Dermis microvascular lymphatic vessel endothelial cell (primary cell): ENCODE measurements around the gene SP100. TPM values are rescaled to one million over a fixed set of nuclear protein-coding genes. Genes with fewer than 3 reads are reported as not detected.
"Not testable (repeated sequence)": the region's sequence is repeated elsewhere in the genome, so short reads cannot be mapped to it uniquely, and the experiment has no call there.

Source experiments
- DNase-seq, 2 donors: peaks; one replicate each; pipeline versions ENCODE4 v3.0.0 to v3.0.0-alpha.2; 2010; ENCODE audit warnings: low read depth in 2 of 2
- total RNA-seq: library from RNA; depleted of rRNA; stranded (reverse); fragments of >200 nt; gene quantifications from 2 replicates; pipeline ENCODE4 v1.2.1, GENCODE V29; 2014

The SP100 gene
- total RNA-seq, 1 donor from 2014 or later, result 58.4 TPM

- no peak for DNase-seq
Observed at GRCh38 chr2:230457793-230458192, 41.8 kb downstream of the SP100 start.

- DNase-seq, result no peak
Observed at GRCh38 chr2:230459216-230459615, 43.2 kb downstream of the SP100 start.

- no peak for DNase-seq
Observed at GRCh38 chr2:230471074-230471473, 55.1 kb downstream of the SP100 start.

GRCh38 chr2:230472621-230473018, 56.6 kb downstream of the SP100 start:
- DNase-seq, result peak in 1 of 2 donors; percentile 12

- peak in 1 of 2 donors; percentile 35 for DNase-seq
Observed at GRCh38 chr2:230473378-230473777, 57.4 kb downstream of the SP100 start.

- no peak for DNase-seq
Observed at GRCh38 chr2:230475143-230475542, 59.1 kb downstream of the SP100 start.

- DNase-seq, result no peak
Observed at GRCh38 chr2:230485801-230486341, 69.9 kb downstream of the SP100 start.

- DNase-seq, result not testable (repeated sequence)
Observed at GRCh38 chr2:230491219-230491618, 75.2 kb downstream of the SP100 start.

- no peak for DNase-seq
Observed at GRCh38 chr2:230492107-230492506, 76.1 kb downstream of the SP100 start.

GRCh38 chr2:230494980-230495379, 79.0 kb downstream of the SP100 start:
- DNase-seq, result no peak

- no peak for DNase-seq
Observed at GRCh38 chr2:230496891-230497290, 80.9 kb downstream of the SP100 start.

- DNase-seq, result no peak
Observed at GRCh38 chr2:230498506-230499107, 82.6 kb downstream of the SP100 start.

- no peak for DNase-seq
Observed at GRCh38 chr2:230502593-230502992, 86.6 kb downstream of the SP100 start.

- DNase-seq, result no peak
Observed at GRCh38 chr2:230503798-230504197, 87.8 kb downstream of the SP100 start.

- DNase-seq, result no peak
Observed at GRCh38 chr2:230505162-230505561, 89.2 kb downstream of the SP100 start.

GRCh38 chr2:230512955-230513748, 97.2 kb downstream of the SP100 start:
- peak in 1 of 2 donors; percentile 29 for DNase-seq

GRCh38 chr2:230520061-230520874, 104.3 kb downstream of the SP100 start:
- no peak for DNase-seq

GRCh38 chr2:230520875-230521155, 104.8 kb downstream of the SP100 start:
- no peak for DNase-seq

- no peak for DNase-seq
Observed at GRCh38 chr2:230521386-230521785, 105.4 kb downstream of the SP100 start.

- DNase-seq, result no peak
Observed at GRCh38 chr2:230525682-230526081, 109.7 kb downstream of the SP100 start.

- no peak for DNase-seq
Observed at GRCh38 chr2:230537531-230537976, 121.6 kb downstream of the SP100 start.

GRCh38 chr2:230540332-230540731, 124.3 kb downstream of the SP100 start:
- DNase-seq, result no peak
